ENCODE results near the gene NUP210L. TPM values are rescaled to one million over a fixed set of nuclear protein-coding genes. Genes with fewer than 3 reads are reported as not detected.
"Not testable (repeated sequence)": the region's sequence is repeated elsewhere in the genome, so short reads cannot be mapped to it uniquely, and the experiment has no call there.

NUP210L gene
- total RNA-seq, 1 experiment from 2014 or later: not detected

DNA sequence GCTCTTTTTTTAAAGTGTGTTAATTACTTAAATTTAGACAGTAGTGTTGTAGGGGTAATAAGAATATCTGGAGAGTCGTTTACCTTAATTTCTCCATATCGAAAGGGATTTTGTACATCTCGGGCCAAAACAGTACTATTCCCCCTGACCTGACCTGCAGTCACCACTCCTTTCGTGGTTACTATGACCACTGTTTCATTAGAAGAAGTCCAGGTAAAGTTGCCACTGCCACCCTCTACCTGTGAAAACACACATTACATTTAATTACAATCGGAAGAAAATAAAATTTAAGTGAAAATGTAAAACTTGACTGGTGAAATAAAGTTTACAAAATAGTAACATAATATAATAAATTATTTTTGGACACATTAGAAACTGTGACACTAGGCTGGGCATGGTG lies 37.2 kb downstream of the NUP210L start:
- Histone ChIP-seq H3K4me3 (no peak overlapping the region), H3K27ac (no peak overlapping the region), H3K4me1 (replicated peaks; ENCODE audit: insufficient read depth) (no peaks in the 10 kb centered on the region), H3F3A (ENCODE audit: insufficient read depth, low read depth) (no peaks in the 10 kb centered on the region; the same call in 1 of the 2 replicates), H2AFZ (no peak overlapping the region), H3K9me2 (ENCODE audit: insufficient read depth) (no peaks in the 10 kb centered on the region), H3K27me3 (ENCODE audit: insufficient read depth, low read depth) (no peaks in the 10 kb centered on the region), H3K4me2 (no peak overlapping the region), H4K20me1 (ENCODE audit: insufficient read depth) (no peaks in the 10 kb centered on the region), H3K79me2 (ENCODE audit: low read depth) (no peaks in the 10 kb centered on the region), H3K36me3 (ENCODE audit: low read depth) (no peaks in the 10 kb centered on the region), H3K9me3 (ENCODE audit: insufficient read depth, low read depth) (no peaks in the 10 kb centered on the region)
- no TSS peak for BruUV-seq (replicated peaks)
- ChIA-PET CTCF (no interaction called here), POLR2A (ENCODE audit: unreplicated experiment) (no interaction called here)
- intact Hi-C loops (cut with micrococcal nuclease; ENCODE audit: unreplicated experiment): no loop called here
- DNase-seq: no peak
- no peak for TF ChIP-seq EZH2 (IDR thresholded peaks at IDR 0.05; ENCODE audit: low read depth)
- TF ChIP-seq, protein P1, sequence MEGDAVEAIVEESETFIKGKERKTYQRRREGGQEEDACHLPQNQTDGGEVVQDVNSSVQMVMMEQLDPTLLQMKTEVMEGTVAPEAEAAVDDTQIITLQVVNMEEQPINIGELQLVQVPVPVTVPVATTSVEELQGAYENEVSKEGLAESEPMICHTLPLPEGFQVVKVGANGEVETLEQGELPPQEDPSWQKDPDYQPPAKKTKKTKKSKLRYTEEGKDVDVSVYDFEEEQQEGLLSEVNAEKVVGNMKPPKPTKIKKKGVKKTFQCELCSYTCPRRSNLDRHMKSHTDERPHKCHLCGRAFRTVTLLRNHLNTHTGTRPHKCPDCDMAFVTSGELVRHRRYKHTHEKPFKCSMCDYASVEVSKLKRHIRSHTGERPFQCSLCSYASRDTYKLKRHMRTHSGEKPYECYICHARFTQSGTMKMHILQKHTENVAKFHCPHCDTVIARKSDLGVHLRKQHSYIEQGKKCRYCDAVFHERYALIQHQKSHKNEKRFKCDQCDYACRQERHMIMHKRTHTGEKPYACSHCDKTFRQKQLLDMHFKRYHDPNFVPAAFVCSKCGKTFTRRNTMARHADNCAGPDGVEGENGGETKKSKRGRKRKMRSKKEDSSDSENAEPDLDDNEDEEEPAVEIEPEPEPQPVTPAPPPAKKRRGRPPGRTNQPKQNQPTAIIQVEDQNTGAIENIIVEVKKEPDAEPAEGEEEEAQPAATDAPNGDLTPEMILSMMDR (conservative IDR thresholded peaks at IDR 0.05): peak; percentile 46; the same call in 1 of the 2 replicates

DNA sequence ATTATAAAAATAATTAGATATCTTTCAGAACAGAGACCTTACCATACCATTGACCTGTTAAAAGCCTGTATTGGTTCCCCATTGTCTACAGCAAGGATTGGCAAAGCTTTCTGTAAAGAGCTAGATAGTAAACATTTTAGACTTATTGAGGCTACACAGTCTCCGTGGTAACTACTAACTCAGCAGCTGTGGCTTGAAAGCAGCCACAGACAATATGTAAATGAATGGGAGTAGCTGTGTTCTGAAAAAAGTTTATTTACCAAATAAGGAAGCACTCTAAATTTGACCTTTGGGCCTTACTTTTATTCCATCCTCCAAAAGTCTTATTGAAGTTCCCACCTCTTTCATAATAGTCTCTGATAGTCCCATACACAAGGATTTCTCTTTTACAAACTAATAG lies 39.7 kb downstream of the NUP210L start:
- intact Hi-C loops (cut with micrococcal nuclease; ENCODE audit: unreplicated experiment): no loop called here
- Histone ChIP-seq H3F3A (ENCODE audit: insufficient read depth, low read depth) (no peaks in the 10 kb centered on the region; the same call in 1 of the 2 replicates), H3K27me3 (ENCODE audit: insufficient read depth, low read depth) (no peaks in the 10 kb centered on the region), H3K4me2 (no peak overlapping the region), H4K20me1 (ENCODE audit: insufficient read depth) (no peaks in the 10 kb centered on the region), H3K4me3 (no peak overlapping the region), H2AFZ (no peak overlapping the region), H3K27ac (no peak overlapping the region), H3K9me2 (ENCODE audit: insufficient read depth) (no peaks in the 10 kb centered on the region), H3K9me3 (ENCODE audit: insufficient read depth, low read depth) (no peaks in the 10 kb centered on the region), H3K79me2 (ENCODE audit: low read depth) (no peaks in the 10 kb centered on the region), H3K4me1 (replicated peaks; ENCODE audit: insufficient read depth) (no peaks in the 10 kb centered on the region), H3K36me3 (ENCODE audit: low read depth) (no peaks in the 10 kb centered on the region)
- BruUV-seq (replicated peaks): no TSS peak
- no peak for TF ChIP-seq EZH2 (IDR thresholded peaks at IDR 0.05; ENCODE audit: low read depth)
- TF ChIP-seq, protein P1 (conservative IDR thresholded peaks at IDR 0.05): no peak
- DNase-seq: no peak
- POLR2A ChIA-PET (ENCODE audit: unreplicated experiment): no interaction called here
- CTCF ChIA-PET: interaction anchor here (0.6 kb wide), 1 partner anchor 255 kb away, joined by 4 read pairs; no protein-coding TSS in a partner anchor

DNA sequence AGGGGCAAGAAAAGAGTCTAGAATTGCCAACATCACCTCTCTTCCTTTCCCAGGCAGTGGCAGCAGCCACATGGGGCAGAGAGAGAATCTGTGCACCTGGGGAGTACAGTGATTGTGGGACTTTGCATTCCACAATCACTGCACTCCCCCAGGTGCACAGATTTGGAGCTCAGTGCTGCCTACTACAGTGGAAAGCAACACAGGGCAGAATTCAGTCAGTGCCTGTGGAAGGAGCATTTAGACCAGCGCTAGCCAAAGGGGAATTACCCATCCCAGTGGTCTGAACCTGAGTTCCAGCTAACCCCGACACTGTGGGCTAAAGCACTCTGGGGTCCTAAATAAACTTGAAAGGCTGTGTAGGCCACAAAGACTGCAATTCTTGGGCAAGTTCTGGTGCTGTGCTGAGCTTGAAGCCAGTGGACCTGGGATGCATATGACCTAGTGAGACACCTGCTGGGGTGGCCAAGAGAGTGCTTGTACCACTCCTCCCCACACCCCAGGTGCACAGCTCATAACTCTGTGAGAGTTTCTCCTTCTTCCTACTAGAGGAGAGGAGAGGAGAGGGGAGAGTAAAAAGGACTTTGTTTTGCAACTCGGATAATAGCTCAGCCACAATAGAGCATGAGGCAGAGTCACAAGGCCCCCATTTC lies 50.3 kb downstream of the NUP210L start:
- Histone ChIP-seq H3K9me2 (ENCODE audit: insufficient read depth) (no peaks in the 10 kb centered on the region), H3K9me3 (ENCODE audit: insufficient read depth, low read depth) (no peaks in the 10 kb centered on the region), H3K4me3 (no peak overlapping the region), H2AFZ (0 out of 2 replicates have a peak overlapping the region, but pooled peaks have one; percentile 10), H3K27ac (no peak overlapping the region), H3K36me3 (ENCODE audit: low read depth) (no peaks in the 10 kb centered on the region), H3F3A (ENCODE audit: insufficient read depth, low read depth) (no peaks in the 10 kb centered on the region), H3K79me2 (ENCODE audit: low read depth) (no peaks in the 10 kb centered on the region), H3K4me1 (replicated peaks; ENCODE audit: insufficient read depth) (no peaks in the 10 kb centered on the region), H4K20me1 (ENCODE audit: insufficient read depth) (no peaks in the 10 kb centered on the region), H3K27me3 (ENCODE audit: insufficient read depth, low read depth) (no peaks in the 10 kb centered on the region), H3K4me2 (no peak overlapping the region)
- TF ChIP-seq, protein P1 (conservative IDR thresholded peaks at IDR 0.05): no peak
- TF ChIP-seq EZH2 (IDR thresholded peaks at IDR 0.05; ENCODE audit: low read depth): no peak
- BruUV-seq (replicated peaks): no TSS peak
- POLR2A ChIA-PET (ENCODE audit: unreplicated experiment): interaction anchor here (0.7 kb wide), 1 partner anchor 971 kb away, joined by 4 read pairs; no protein-coding TSS in a partner anchor
- CTCF ChIA-PET: interaction anchor here (0.5 to 1.3 kb wide), 4 partner anchors 103 to 233 kb away, joined by 3 read pairs; no protein-coding TSS in a partner anchor
- no peak for DNase-seq
- intact Hi-C loops (cut with micrococcal nuclease; ENCODE audit: unreplicated experiment): loop anchor here (10.0 kb wide), 1 partner anchor 110 kb away; the partner anchor contains the start of gene RPS27

DNA sequence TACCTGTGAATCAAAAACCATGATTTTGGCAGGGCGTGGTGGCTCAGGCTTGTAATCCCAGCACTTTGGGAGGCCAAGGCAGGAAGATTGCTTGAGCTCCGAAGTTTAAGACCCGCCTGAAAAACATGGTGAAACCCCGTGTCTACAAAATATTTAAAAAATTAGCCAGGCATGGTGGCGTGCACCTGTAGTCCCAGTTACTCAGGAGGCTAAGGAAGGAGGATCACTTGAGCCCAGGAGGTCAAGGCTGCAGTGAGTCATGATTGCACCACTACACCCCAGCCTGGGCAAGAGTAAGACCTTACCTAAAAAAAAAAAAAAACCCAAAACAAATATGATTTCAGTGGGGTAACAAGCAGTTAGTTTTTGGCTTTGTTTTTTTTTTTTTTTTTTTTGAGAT lies 54.7 kb downstream of the NUP210L start:
- H3F3A ChIP-seq (ENCODE audit: insufficient read depth, low read depth); H3K27me3 ChIP-seq (ENCODE audit: insufficient read depth, low read depth); H3K4me2 ChIP-seq; POLR2A ChIA-PET (ENCODE audit: unreplicated experiment); H3K4me1 ChIP-seq (replicated peaks; ENCODE audit: insufficient read depth); H4K20me1 ChIP-seq (ENCODE audit: insufficient read depth); H3K27ac ChIP-seq; H3K9me2 ChIP-seq (ENCODE audit: insufficient read depth); CTCF ChIA-PET; BruUV-seq (replicated peaks); DNase-seq; H3K79me2 ChIP-seq (ENCODE audit: low read depth); H3K4me3 ChIP-seq; H2AFZ ChIP-seq; H3K36me3 ChIP-seq (ENCODE audit: low read depth); H3K9me3 ChIP-seq (ENCODE audit: insufficient read depth, low read depth): not testable (repeated sequence)
- intact Hi-C loops (cut with micrococcal nuclease; ENCODE audit: unreplicated experiment): loop anchor here (10.0 kb wide), 1 partner anchor 105 kb away; the partner anchor contains the start of gene RPS27
